Measurements from ENCODE around the gene AJAP1.

- TF ChIP-seq CTCF (IDR thresholded peaks at IDR 0.05 in 2 of 3, conservative IDR thresholded peaks at IDR 0.05 in 1 of 3; ENCODE audit: borderline replicate concordance in 1 of 3, insufficient read depth in 1 of 3, low read depth in 2 of 3, low read length in 2 of 3) (no peak), ELF1 (IDR thresholded peaks at IDR 0.05; ENCODE audit: borderline replicate concordance, low read depth) (no peak)
These were observed 42.3 kb downstream of the AJAP1 start for GRCh38 chr1:4696753-4697152.

Data from HCT116 (cell line).